GM19023 (cell line): Measurements from ENCODE around the gene CYP4A11.
"Not testable (repeated sequence)": the region's sequence is repeated elsewhere in the genome, so short reads cannot be mapped to it uniquely, and the experiment has no call there.

Experiments used
- ATAC-seq: cut with Tn5 transposase; IDR thresholded peaks from one replicate; pipeline ENCODE4 v1.9.1; 2021; ENCODE audit warnings: mild to moderate bottlenecking, moderate library complexity; ENCODE audit not compliant: unreplicated experiment

CYP4A11 gene, protein sequence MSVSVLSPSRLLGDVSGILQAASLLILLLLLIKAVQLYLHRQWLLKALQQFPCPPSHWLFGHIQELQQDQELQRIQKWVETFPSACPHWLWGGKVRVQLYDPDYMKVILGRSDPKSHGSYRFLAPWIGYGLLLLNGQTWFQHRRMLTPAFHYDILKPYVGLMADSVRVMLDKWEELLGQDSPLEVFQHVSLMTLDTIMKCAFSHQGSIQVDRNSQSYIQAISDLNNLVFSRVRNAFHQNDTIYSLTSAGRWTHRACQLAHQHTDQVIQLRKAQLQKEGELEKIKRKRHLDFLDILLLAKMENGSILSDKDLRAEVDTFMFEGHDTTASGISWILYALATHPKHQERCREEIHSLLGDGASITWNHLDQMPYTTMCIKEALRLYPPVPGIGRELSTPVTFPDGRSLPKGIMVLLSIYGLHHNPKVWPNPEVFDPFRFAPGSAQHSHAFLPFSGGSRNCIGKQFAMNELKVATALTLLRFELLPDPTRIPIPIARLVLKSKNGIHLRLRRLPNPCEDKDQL

DNA sequence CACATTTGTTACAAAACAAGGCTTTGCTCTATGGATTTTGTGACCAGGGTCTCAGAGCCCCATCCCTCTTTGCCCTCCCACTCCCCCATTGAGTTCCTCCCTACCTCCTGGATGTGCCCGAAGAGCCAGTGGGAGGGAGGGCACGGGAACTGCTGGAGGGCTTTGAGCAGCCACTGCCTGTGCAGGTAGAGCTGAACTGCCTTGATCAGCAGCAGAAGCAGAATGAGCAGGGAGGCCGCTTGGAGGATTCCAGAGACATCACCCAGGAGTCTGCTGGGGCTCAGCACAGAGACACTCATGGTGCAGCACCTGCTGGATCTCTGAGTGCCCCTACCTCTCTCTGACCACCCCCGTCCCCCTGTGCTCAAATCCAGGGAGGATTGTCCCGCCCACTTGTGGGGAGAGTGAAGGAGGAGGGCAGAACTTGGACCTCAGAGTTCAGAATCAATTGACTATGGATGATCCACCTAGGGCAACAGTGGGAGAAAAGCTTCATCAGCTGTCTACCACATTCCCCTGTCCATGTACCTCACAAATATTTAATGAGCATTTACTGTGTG is at the start of gene CYP4A11:
Gene CYP4A11, minus strand, starts transcription at position 342 of the 560 bp plus-strand sequence. Its CDS starts 43 bp downstream, at position 299.
- ATAC-seq = no peak

DNA sequence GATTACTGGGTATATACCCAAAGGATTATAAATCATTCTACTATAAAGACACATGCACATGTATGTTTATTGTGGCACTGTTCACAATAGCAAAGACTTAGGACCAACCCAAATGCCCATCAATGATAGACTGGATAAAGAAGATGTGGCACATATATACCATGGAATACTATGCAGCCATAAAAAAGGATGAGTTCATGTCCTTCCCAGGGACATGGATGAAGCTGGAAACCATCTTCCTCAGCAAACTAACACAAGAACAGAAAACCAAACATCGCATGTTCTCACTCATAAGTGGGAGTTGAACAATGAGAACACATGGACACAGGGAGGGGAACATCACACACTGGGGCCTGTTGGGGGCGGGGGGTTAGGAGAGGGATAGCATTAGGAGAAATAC is 49.3 kb upstream of the CYP4A11 start:
- not testable (repeated sequence) for ATAC-seq

DNA sequence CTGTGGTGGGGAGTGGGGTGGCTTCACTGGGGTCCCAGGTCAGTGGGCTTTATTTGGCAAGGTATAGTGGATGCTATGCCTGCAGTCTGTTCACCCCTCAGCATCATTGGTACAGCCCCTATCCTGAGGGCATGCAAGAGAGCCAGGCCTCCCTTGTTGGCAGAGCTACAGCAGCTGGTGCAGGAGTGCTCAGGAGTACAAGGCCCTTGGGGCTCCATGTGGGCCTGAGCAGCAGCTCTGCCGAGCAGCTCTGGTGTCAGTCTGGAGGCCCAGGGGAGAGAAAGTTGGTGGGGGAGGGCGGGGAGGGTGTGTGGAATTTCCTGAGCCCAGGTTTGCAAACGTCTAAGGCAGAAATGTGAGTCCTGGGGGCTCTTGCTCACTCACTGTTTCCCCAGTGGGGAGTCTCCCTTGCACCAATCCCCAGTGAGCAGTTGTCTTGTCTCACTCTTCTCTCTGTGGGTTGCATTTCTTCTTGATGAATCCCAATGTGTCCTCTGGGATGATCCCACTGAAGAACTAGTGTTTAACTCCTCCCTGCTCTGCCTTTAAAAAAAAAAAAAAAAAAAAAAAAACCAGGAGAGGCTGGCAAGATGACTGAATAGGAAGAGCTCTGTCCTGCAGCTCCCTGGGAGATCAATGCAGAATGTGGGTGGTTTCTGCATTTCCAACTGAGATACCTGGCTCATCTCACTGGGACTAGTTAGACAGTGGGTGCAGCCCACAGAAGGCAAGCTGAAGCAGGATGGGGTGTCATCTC is 42.7 kb upstream of the CYP4A11 start:
- ATAC-seq = no peak

- ATAC-seq = no peak
Measured at GRCh38 chr1:46983166-46983829, 42.0 kb upstream of the CYP4A11 start.

DNA sequence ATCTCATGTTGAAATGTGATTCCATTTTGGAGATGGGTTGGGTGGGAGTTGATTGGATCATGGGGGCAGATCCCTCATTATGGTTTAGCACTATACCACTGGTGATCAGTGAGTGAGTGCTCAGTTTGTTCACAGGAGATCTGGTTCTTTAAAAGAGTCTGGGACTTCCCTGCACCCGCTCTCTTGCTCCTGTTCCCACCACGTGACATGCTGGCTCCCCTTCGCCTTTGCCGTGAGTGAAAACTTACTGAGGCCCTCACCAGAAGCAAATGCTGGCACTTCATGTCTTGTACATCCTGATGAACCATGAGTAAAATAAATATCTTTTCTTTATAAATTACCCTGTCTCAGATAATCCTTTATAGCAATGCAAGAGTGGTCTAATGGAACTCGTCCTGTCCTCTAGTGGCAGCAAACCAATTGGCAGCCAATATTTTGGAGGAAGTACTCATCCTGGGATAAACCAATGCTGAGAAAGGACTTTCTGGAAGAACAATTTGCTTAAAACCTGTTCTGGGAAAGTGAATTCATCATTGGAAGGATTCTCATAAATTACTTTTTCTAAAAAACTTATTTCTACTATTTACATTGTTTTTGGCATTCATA is 27.8 kb upstream of the CYP4A11 start:
- ATAC-seq = no peak

DNA sequence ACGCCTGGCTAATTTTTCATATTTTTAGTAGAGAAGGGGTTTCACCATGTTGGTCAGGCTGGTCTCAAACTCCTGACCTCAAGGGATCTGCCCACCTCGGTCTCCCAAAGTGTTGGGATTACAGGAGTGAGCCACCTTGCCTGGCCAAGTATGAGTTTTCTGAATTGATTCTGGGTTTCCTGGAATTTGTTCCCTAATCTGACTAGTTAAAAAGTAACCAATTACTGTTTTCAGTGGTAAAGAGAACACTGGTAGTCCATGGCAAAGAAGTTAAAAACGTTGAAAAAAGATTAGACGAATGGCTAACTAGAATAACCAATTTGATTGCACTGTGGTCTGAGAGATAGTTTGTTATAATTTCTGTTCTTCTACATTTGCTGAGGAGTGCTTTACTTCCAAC is 21.0 kb upstream of the CYP4A11 start:
- not testable (repeated sequence) for ATAC-seq

- ATAC-seq = no peak
Measured at GRCh38 chr1:46961066-46961758, 19.9 kb upstream of the CYP4A11 start.

DNA sequence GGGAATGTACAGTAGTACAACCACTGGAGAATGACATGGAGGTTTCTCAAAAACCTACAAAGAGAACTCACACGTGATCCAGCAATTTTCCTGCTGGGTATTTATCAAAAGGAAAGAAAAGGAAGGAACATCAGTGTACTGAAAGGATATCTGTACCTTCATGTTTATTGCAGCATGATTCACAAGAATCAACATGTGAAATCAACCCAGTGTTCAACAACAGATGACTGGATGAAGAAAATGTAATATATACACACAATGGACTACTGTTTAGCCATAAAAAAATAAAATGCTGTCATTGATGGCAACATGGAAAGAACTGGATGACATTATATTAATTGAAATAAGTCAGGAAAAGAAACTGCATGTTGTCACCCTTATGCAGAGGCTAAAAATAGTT is 19.0 kb upstream of the CYP4A11 start:
- no peak for ATAC-seq

DNA sequence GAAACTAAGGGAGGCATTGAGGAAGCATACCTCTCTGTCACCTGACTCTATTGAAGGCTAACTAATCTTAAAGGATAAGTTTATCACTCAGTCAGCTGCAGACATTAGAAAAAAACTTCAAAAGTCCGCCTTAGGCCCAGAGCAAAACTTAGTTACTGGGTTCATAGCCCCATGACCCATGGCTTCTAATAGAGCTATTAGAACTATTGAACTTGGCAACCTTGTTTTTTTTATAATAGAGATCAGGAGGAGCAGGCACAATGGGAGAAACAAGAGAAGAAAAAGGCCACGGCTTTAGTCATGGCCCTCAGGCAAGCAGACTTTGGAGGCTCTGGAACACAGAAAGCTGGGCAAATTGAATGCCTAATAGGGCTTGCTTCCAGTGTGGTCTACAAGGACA is 13.8 kb upstream of the CYP4A11 start:
- ATAC-seq = not testable (repeated sequence)

DNA sequence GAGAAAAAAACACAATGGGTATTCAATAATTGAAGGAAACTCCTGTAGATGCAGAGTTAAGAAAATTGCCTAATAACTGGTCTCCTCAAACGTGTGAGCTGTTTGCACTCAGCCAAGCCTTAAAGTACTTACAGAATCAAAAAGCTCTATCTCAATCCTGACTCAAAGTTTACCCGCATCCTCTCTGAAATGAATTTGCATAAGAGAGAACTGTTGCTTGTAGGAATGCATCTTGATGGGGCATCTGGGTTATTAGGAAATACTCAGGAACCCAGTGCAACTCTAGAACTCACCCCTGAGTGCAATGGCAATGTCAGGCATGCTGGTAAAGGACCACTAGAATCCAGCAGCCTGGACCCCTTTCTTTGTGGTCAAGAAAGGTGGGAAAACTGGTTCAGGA is 12.6 kb upstream of the CYP4A11 start:
- ATAC-seq = not testable (repeated sequence)

- not testable (repeated sequence) for ATAC-seq
Measured at GRCh38 chr1:46949417-46949666, 8.1 kb upstream of the CYP4A11 start.

DNA sequence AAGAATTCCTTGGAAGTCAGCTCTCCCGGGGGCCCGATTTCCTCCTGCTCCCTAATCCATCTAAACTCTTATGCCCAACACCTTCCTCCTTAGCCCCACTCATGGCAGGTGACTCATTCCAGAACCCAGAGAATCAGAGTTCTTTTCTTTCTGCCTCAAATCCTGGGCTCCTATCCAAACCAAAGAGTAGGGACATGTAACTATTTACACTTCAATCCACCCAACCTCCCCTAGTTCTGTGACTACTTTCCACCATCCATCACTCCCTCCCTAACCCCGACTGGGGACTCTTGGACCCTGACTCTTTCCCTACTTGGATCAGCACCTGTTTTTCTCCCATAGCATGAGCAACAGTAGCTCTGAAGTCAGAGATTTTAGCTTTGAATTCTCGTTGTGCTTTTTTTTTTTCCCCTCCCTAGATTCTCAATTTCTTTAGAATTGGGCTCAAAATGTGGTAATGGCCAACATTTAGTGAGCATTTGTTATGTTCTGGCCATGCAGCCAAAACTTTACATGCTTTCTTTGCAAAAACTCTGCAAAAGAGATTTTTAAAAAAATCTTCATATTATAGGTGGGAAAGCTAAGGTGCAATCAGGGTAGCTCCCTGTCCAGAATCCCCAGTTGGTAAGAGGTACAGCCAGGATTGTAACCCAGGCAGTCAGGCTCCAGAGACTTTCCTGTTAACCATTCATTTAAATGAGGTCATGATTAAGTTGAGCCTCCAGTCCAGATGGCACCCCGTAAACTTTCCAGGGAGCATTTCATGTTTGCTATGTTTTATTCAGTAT is 7.5 kb upstream of the CYP4A11 start:
- no peak for ATAC-seq

GRCh38 chr1:46947706-46948105 is 6.4 kb upstream of the CYP4A11 start:
- ATAC-seq = not testable (repeated sequence)

DNA sequence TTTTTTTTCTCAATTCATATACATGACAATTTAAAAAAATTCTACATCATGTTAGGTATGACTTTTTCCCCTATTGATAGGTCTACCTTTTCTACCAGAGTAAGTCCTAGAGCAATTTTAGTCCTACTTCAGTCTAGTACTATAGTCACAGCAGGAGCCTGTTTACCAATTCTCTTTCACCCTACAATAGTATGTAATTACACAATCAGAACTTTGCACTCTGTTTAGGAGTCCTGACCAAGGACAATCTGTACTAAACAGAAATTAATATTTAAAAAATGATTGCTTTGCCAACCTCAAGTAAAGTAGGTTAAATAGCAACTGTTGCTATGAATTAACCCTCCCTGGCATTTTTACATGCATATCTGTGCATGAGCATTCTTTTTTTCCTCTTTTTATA is 810 bp upstream of the CYP4A11 start:
- no peak for ATAC-seq

- no peak for ATAC-seq
Measured at GRCh38 chr1:46940307-46940706, 969 bp downstream of the CYP4A11 start.

GRCh38 chr1:46937270-46937669 is 4.0 kb downstream of the CYP4A11 start:
- ATAC-seq = no peak

- ATAC-seq = no peak
Measured at GRCh38 chr1:46936788-46937187, 4.5 kb downstream of the CYP4A11 start.

DNA sequence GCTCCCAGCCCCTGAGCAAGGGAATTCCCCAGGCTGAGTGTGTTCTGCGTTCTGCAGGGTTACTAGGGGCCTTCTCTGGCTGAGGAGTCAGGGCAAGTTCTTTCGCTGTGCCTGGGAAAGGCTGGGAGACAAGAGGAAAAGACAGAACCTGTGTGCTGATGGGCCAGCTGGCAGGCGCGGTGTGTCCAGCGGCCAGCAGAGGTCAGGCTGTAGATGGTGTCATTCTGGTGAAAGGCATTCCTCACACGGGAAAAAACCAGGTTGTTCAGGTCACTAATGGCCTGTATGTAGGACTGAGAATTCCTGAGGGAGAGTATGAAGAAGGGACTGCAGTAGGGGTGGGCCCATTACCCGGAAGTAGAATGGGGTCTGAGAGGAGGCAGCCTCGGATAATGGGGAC is 6.4 kb downstream of the CYP4A11 start:
- ATAC-seq = not testable (repeated sequence)

GRCh38 chr1:46932020-46932419 is 9.3 kb downstream of the CYP4A11 start:
- ATAC-seq = not testable (repeated sequence)
